Measurements from ENCODE around the gene RNGTT. TPM values are rescaled to one million over a fixed set of nuclear protein-coding genes. Genes with fewer than 3 reads are reported as not detected.
"Not testable (repeated sequence)": the region's sequence is repeated elsewhere in the genome, so short reads cannot be mapped to it uniquely, and the experiment has no call there.

The RNGTT gene
- total and polyA plus RNA-seq, 7 donors = 3.9 to 8.8 (median 7.9) TPM

GRCh38 chr6:88780714-88781389, 182.6 kb downstream of the RNGTT start:
- TF ChIP-seq CTCF (IDR thresholded peaks at IDR 0.05) = peak; percentile 81
- Histone ChIP-seq H3K4me3 (no peak overlapping the region), H3K9me3 (no peaks in the 10 kb centered on the region), H3K27me3 (ENCODE audit: insufficient read depth in 3 of 3, low read length in 2 of 3) (no peaks in the 10 kb centered on the region), H3K27ac (no peak overlapping the region), H3K4me1 (no peaks in the 10 kb centered on the region), H3K36me3 (ENCODE audit: insufficient read depth in 1 of 2, low read depth in 1 of 2) (no peaks in the 10 kb centered on the region)
- intact Hi-C loops (cut with DNase I) = loop anchor here in 1 of 2 donors (5.0 kb wide), 1 partner anchor 849 kb away; no protein-coding TSS in a partner anchor
- ATAC-seq = peak in 3 of 4 donors; percentile 59 to 77 (median 72)
- 36 to 41% (median 37%) methylated on average over 5 of the region's 5 CpGs for WGBS, 3 donors
- no peak for DNase-seq

GRCh38 chr6:88775866-88776571, 187.4 kb downstream of the RNGTT start:
- H3K27ac ChIP-seq = no peak overlapping the region
- H3K4me3 ChIP-seq = no peak overlapping the region
- H3K27me3 ChIP-seq (ENCODE audit: insufficient read depth in 3 of 3, low read length in 2 of 3) = no peaks in the 10 kb centered on the region
- 92 to 97% (median 94%) methylated on average over 8 of the region's 8 CpGs for WGBS, 3 donors
- no peak for DNase-seq
- no peaks in the 10 kb centered on the region for H3K36me3 ChIP-seq (ENCODE audit: insufficient read depth in 1 of 2, low read depth in 1 of 2)
- TF ChIP-seq CTCF (IDR thresholded peaks at IDR 0.05) = no peak
- intact Hi-C loops (cut with DNase I) = no loop called here
- no peaks in the 10 kb centered on the region for H3K9me3 ChIP-seq
- ATAC-seq = no peak
- H3K4me1 ChIP-seq = no peaks in the 10 kb centered on the region

- WGBS, 3 donors = 92 to 100% (median 99%) methylated on average over 2 of the region's 2 CpGs
Measured at GRCh38 chr6:88768114-88768513, 195.3 kb downstream of the RNGTT start.

GRCh38 chr6:88764081-88764480, 199.3 kb downstream of the RNGTT start:
- H3K36me3 ChIP-seq (ENCODE audit: insufficient read depth in 1 of 2, low read depth in 1 of 2) = no peaks in the 10 kb centered on the region
- 98 to 99% (median 98%) methylated on average over 3 of the region's 3 CpGs for WGBS, 3 donors
- no peak for TF ChIP-seq CTCF (IDR thresholded peaks at IDR 0.05)
- no peaks in the 10 kb centered on the region for H3K4me1 ChIP-seq
- no peaks in the 10 kb centered on the region for H3K9me3 ChIP-seq
- ATAC-seq (no peak), DNase-seq (no peak)
- no peak overlapping the region for H3K4me3 ChIP-seq
- H3K27me3 ChIP-seq (ENCODE audit: insufficient read depth in 3 of 3, low read length in 2 of 3) = no peaks in the 10 kb centered on the region
- no peak overlapping the region for H3K27ac ChIP-seq
- intact Hi-C loops (cut with DNase I) = no loop called here

More at GRCh38 chr6:88768114-88768513, 195.3 kb downstream of the RNGTT start:
- ATAC-seq; H3K4me1 ChIP-seq; H3K4me3 ChIP-seq; DNase-seq; intact Hi-C loops (cut with DNase I); H3K36me3 ChIP-seq (ENCODE audit: insufficient read depth in 1 of 2, low read depth in 1 of 2); H3K27ac ChIP-seq; H3K27me3 ChIP-seq (ENCODE audit: insufficient read depth in 3 of 3, low read length in 2 of 3); H3K9me3 ChIP-seq: not testable (repeated sequence)

GRCh38 chr6:88763160-88763559, 200.3 kb downstream of the RNGTT start:
- 96 to 97% (median 96%) methylated on average over 3 of the region's 3 CpGs for WGBS, 3 donors
- TF ChIP-seq CTCF (IDR thresholded peaks at IDR 0.05) = no peak
- Histone ChIP-seq H3K9me3 (no peaks in the 10 kb centered on the region), H3K4me1 (no peaks in the 10 kb centered on the region), H3K4me3 (no peak overlapping the region), H3K27me3 (ENCODE audit: insufficient read depth in 3 of 3, low read length in 2 of 3) (no peaks in the 10 kb centered on the region), H3K27ac (no peak overlapping the region), H3K36me3 (ENCODE audit: insufficient read depth in 1 of 2, low read depth in 1 of 2) (no peaks in the 10 kb centered on the region)
- intact Hi-C loops (cut with DNase I) = no loop called here
- DNase-seq = no peak
- ATAC-seq = no peak
